IPS-NIHi7 (cell line): ENCODE results near the gene PARL.

ENCODE experiments used
- DNase-seq: peaks from one replicate; pipeline ENCODE4 v3.0.0; 2012; ENCODE audit warnings: mixed read lengths; ENCODE audit errors: extremely low spot score

PARL gene

DNA sequence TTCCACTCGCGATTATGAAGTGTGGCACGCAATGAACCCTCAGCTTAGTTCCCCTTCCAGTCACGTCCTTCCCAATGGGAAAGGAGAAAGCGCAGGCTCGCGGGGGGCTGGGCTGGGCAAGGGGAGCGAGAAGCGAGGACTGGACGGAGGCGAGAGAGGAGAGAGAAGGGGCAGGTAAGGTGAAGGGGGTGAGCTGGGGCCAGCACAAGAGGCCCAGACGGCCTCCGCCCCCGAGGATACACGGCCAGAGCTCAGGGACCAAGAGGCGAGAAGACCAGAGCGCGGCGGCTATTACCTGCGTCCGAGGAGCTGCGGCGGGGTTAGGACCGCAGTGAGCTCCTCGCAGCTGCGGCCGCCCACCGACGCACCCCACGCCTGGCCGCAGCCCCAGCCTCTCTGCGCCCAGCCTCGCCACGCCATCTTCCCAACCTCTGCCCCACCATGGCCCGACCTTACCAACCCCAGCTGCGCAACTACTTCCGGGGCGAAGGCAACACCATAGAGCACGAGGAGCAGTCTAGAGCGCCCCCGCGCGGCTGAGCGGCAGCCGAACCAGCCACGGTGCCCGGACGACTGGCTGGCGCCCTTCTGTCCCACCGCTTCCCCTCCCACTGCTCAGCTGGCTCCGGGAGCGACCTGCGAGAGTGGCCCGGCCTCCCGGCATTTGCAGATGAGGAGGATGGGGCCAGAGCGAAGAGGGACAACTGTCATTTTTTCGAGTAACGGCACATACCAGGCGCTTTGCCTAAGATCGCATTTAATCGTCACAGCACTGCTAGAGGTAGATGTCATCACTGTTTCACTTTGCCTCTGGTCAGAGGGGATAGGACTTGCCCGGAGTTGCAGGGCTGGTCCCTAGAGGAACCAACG lies at the start of gene PARL:
Gene PARL (minus strand): TSS at position 454 of the 870 bp plus-strand sequence. CDS start 34 bp downstream, at position 420.
- DNase-seq = peak; percentile 97

- no peak for DNase-seq
Observed at GRCh38 chr3:183933160-183933559, 48.5 kb upstream of the PARL start.

- no peak for DNase-seq
Observed at GRCh38 chr3:183931881-183932280, 47.2 kb upstream of the PARL start.

DNA sequence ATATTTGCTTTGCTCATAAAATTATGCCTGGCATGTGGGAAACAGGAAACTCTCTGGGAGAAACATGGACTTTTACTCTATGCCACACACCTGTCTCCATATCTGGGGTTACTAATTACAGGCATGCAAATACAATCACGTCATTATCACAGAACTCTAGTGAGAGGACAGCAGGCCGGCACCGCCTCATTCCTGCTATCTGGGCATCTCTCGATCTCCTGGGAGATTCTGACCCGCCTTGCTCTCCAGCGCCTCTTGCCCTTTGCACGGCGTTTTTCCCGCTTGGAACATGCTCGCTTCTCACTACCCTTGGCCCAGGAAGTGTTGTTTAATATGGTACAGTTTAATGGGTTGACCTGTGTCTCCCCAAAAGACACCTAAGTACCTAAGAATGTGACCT lies 45.4 kb upstream of the PARL start:
- DNase-seq = no peak

- DNase-seq = no peak
Observed at GRCh38 chr3:183927059-183927458, 42.4 kb upstream of the PARL start.

GRCh38 chr3:183924956-183925355 lies 40.3 kb upstream of the PARL start:
- no peak for DNase-seq

GRCh38 chr3:183924543-183924942 lies 39.9 kb upstream of the PARL start:
- DNase-seq = no peak

DNA sequence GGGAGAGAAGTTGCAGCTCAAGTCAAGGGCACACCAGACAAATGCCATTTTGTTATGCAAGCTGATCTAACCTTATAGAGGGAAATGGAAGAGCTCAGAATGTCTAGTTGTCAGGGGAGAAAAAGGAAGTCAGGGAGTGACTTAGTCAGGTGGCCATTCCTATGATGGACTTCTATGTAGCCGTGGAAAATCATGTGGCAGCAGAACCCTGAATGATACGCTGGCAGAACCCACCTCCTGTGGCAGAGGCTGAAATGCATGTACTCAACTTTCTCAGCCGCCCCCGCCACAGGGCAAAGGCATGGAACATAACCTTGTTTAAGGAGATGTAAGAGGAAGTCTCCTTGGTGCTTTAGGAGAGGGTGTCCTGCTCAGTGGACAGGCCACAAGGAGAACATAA lies 37.7 kb upstream of the PARL start:
- no peak for DNase-seq

DNA sequence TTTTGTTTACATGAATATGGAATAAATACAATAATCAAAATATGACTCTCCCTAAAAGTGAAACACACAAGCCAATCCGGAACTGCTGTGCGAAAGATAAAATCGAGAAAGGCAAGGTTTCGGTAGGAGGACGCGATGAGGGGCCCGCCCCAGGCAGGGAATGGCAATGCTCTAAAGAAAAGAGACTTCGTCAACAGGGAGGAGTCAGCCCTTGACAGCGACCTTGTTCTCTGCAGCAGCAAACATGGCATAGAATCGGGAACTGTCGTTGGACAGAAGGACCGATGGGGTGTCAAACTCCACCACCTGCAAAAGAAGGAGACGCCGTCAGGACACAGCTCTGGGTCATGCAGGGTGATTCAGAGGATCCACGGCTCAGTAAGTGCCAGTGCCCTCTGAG lies 36.4 kb upstream of the PARL start:
- no peak for DNase-seq

GRCh38 chr3:183920416-183920815 lies 35.7 kb upstream of the PARL start:
- DNase-seq = no peak

DNA sequence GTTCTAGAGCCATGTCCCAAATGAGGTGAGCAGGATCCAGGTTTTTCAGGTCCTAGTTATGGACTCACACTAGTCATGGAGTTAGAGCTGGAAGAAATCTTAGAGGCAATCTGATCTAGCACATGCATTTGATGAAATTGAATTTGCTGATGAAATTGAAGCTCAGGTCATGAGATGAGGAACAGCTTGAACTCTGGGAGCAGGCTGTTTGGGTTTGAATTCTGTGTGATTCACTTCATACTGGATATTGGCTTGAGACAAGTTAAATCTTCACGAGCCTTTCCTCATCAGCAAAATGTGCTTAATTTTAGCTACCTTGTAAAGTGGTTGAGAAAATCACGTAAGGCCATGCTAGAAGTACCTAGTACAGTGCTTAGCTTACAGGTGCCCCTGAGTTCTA lies 33.5 kb upstream of the PARL start:
- no peak for DNase-seq

GRCh38 chr3:183917776-183918175 lies 33.1 kb upstream of the PARL start:
- no peak for DNase-seq

DNA sequence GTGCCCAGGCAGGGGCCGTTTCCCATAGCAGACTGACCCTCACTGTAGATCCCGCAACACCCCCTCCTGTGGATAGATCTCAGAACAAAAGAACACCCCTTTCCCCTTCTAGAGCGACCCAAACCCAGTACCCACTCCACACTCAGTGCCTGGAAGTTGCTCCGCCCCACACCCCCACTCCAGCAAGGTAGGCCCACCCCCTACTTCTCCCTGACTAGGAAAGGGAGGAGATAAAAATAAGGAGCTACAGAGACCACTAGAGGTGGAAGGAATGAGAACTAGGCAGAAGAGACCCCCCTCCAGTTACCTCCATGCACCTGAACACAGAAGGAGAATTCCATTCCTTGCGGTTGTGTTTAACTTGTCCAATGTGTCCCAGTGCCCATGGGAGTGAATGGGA lies 30.2 kb upstream of the PARL start:
- DNase-seq = no peak

- no peak for DNase-seq
Observed at GRCh38 chr3:183913580-183913920, 28.9 kb upstream of the PARL start.

DNA sequence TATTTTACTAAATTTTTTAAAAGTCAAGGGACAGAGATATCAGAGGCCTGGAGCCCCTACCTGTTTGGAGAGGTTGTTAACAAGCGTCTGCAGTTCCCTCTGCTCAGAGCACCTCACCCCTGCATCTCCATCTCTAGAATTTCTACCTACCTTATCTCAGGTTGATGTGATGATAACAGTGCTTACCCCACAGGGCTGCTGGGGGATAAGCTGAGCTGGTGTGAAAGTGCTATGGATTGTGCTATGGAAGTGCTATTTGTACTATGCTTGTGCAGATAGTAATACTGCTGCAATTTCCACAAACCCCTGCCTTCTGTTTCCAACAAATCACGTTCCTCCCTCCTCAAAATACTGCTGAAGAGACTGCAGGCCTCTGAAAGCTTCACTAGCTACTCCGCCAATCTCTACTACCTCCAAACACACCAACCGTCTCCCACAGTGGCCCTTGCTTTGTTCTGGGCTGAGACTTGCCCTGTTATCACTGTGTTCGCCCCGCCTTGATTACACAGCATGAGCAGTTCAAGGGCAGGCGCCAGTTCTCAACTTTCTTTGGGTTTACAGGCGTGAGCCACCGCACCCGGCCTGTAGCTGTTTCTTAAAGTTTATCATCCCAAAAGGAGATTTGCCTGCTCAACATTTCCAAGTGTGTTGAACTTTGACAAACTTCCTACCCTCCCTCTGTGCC lies 28.4 kb upstream of the PARL start:
- DNase-seq = no peak

- DNase-seq = no peak
Observed at GRCh38 chr3:183911763-183912506, 27.3 kb upstream of the PARL start.

- no peak for DNase-seq
Observed at GRCh38 chr3:183911087-183911486, 26.4 kb upstream of the PARL start.

GRCh38 chr3:183909030-183909600 lies 24.4 kb upstream of the PARL start:
- DNase-seq = no peak

GRCh38 chr3:183907911-183908331 lies 23.2 kb upstream of the PARL start:
- no peak for DNase-seq

DNA sequence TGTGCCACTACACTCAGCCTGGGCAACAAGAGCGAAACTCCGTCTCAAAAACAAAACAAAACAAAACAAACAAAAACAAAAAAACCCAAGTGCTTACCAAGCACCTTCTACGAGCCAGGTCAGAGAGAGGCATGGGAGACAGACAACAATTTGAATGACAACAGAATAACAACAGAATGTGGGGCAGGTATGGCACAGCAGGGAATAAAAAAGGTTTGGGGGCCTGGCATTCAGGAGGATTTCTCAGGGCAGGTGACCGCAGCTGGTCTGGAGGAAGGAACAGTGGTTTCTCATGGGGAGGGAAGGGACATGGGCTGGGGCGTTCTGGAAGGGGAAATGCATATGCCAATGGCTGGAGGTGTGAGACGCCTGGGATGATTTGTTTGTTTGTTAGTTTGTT lies 22.5 kb upstream of the PARL start:
- DNase-seq = no peak

DNA sequence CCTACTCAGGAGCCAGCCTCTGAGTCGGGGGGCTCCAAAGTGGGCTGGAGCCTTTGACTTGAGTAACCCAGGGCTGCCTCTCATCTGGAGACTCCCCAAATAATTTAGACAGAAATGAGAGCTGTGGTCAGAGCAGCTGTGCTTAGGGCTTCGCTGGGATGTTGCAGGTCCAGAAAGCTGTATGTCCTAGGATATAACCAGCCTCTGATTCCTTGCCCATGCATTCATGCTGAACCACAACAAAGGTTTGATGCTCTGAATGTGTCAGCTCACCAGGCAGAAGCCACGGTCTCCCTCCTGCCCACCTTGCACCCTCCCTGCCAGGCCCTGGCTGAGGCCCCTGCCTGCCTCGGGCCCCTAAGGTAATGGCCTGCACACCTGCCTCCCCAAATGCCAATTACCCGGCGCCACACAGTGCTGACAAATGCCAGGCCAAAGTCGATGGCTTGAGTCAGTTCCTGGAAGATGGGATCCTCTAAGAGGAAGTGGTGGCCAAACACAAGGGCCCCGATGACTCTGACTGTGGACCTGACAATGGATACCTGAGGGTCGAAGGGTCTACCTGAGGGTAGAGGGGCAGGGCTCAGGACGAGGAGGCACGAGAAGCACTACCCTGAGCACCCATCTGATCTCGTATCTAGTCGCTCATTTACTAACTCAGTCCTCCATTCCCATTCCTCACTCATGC lies 21.7 kb upstream of the PARL start:
- DNase-seq = no peak
